Measurements from ENCODE around the gene FRAS1.

FRAS1 gene

DNA sequence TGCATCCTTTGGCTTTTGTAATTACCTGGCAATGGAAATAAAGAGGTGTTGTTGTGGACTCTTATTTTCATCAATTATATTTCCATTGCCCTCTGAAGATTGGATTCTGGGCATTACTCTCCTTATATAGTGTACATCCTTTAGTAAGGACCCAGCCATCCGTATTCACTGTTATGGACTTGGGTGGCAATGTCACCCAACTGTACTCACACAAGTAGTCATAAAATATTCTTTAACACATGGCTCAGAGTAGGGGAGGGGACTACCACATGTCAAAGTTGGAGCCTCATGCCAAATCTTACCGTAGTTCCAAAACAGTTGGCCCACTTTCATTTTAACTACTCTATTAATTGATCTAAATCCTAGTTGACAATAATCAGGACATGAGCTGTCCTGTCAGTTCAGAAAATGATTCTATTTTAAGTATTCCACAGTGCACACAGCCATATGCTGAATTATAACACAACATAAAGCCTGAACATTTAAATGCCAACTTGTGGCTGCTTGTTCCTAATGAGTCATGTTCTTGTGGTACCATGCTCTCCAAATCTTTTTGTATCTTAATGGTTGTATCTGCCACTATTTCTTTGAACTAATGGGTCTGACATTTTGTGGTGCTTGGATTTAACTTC, 4.9 kb downstream of the FRAS1 start:
- no peak overlapping the region for H3K9ac ChIP-seq (ENCODE audit: low read depth, low read length)
- peaks cover 11% of the 10 kb centered on the region for H3K4me1 ChIP-seq (ENCODE audit: control insufficient read depth, insufficient read depth, low read length)
- no peak overlapping the region for H3K4me3 ChIP-seq (ENCODE audit: low read length)
- no peak overlapping the region for H3K4me2 ChIP-seq (ENCODE audit: low read length)
- no peaks in the 10 kb centered on the region for H3K27me3 ChIP-seq (ENCODE audit: control insufficient read depth, insufficient read depth, low read length)
- H3K36me3 ChIP-seq (ENCODE audit: insufficient read depth, low read length) = no peaks in the 10 kb centered on the region
- no peaks in the 10 kb centered on the region for H3K9me3 ChIP-seq (replicated peaks; ENCODE audit: low read length)

DNA sequence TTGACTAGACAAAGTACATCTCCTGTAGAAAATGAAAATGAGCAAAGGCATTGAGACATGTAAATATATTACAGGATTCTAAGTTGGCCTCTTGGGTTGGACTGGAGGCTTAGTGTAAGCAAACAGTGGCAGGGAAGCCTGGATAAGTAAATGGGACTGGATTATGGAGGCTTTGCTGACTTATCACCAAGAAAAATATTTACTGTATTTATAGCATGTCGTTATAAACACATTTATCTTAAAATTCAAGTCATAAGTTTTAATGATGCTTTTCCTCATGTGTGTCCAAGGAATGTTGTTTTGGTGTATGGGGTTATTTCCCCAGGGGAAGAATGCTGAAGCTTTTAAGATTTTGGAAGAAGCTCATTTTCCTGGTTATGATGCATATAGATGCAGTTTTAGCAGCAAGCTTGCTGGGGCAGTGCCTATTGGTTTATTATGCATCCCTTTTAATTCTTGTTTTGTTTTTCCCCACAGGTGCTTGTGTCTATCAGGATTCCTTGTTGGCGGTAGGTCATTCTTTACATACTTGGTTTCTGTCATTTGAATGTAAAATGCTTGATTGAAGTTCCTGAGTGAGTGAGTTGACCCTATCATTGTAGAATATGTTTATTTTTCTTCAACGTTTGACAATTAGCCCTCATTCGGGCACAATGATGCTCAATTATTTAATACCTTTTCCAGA, 8.5 kb downstream of the FRAS1 start:
- Histone ChIP-seq H3K4me3 (ENCODE audit: low read length) (no peak overlapping the region), H3K4me2 (ENCODE audit: low read length) (no peak overlapping the region), H3K4me1 (ENCODE audit: control insufficient read depth, insufficient read depth, low read length) (peaks cover 3% of the 10 kb centered on the region), H3K9ac (ENCODE audit: low read depth, low read length) (no peak overlapping the region), H3K36me3 (ENCODE audit: insufficient read depth, low read length) (no peaks in the 10 kb centered on the region), H3K9me3 (replicated peaks; ENCODE audit: low read length) (no peaks in the 10 kb centered on the region), H3K27me3 (ENCODE audit: control insufficient read depth, insufficient read depth, low read length) (no peaks in the 10 kb centered on the region)

DNA sequence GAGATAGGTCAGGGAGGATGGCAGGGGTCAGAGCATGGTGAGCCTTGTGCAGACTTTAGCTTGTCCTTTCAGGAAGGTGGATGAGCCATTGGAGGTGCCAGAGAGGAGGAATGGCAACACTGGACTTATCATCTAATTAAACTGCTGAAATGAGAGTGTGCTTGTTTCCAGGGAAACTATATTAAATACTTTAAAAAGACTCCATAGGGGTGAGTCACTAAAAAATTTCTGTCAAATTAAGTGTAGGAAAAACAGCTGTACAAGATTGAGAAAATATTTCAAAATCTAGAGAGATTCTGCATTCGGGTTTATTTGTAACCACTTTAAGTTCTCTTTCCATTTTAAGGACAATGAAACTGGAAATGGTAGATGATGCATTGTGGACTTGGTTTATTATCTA, 11.4 kb downstream of the FRAS1 start:
- Histone ChIP-seq H3K9me3 (replicated peaks; ENCODE audit: low read length) (no peaks in the 10 kb centered on the region), H3K4me1 (ENCODE audit: control insufficient read depth, insufficient read depth, low read length) (peaks cover 3% of the 10 kb centered on the region), H3K4me2 (ENCODE audit: low read length) (no peak overlapping the region), H3K27me3 (ENCODE audit: control insufficient read depth, insufficient read depth, low read length) (no peaks in the 10 kb centered on the region), H3K9ac (ENCODE audit: low read depth, low read length) (no peak overlapping the region), H3K4me3 (ENCODE audit: low read length) (no peak overlapping the region), H3K36me3 (ENCODE audit: insufficient read depth, low read length) (no peaks in the 10 kb centered on the region)

DNA sequence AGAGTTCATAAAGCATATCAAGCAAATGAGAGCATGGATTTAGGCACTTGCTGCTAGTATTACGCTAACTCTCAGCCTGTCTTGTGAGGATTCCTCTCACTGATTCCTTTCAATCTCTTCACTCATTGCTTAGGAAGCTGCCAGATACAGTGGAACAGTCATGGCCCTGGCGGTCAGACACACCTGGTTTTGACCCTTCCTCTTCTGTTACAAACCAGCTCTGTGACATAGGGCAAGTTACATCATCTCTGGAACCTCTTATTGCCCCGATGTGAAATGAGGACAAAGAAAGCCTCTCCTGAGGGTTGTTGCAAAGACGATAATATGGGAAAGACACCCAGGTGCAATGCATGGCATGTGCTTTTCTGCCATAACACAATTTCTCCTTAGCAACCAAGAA, 12.2 kb downstream of the FRAS1 start:
- H3K9ac ChIP-seq (ENCODE audit: low read depth, low read length) = no peak overlapping the region
- no peaks in the 10 kb centered on the region for H3K9me3 ChIP-seq (replicated peaks; ENCODE audit: low read length)
- H3K27me3 ChIP-seq (ENCODE audit: control insufficient read depth, insufficient read depth, low read length) = no peaks in the 10 kb centered on the region
- H3K36me3 ChIP-seq (ENCODE audit: insufficient read depth, low read length) = no peaks in the 10 kb centered on the region
- peaks cover 3% of the 10 kb centered on the region for H3K4me1 ChIP-seq (ENCODE audit: control insufficient read depth, insufficient read depth, low read length)
- no peak overlapping the region for H3K4me3 ChIP-seq (ENCODE audit: low read length)
- H3K4me2 ChIP-seq (ENCODE audit: low read length) = no peak overlapping the region

DNA sequence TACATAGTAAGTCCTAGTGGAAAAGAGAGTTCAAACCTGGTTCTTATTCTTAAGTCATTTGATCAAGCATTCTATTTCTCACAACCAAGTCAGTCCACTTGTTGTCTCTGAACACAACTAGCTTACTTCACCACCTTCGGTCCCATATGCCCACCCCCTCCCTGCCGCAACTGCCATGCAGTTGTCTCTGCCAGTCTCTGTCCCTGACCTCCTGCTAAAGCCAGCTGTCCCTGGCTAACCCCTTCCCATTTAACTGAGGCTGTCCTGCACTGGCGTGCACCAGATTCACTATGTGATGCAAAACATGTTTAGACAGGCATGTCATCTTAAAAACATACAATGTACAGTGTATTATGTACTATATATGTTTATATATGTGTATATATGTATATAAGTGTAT, 12.7 kb downstream of the FRAS1 start:
- Histone ChIP-seq H3K9ac (ENCODE audit: low read depth, low read length) (no peak overlapping the region), H3K4me1 (ENCODE audit: control insufficient read depth, insufficient read depth, low read length) (peaks cover 3% of the 10 kb centered on the region), H3K4me2 (ENCODE audit: low read length) (no peak overlapping the region), H3K27me3 (ENCODE audit: control insufficient read depth, insufficient read depth, low read length) (no peaks in the 10 kb centered on the region), H3K4me3 (ENCODE audit: low read length) (no peak overlapping the region), H3K36me3 (ENCODE audit: insufficient read depth, low read length) (no peaks in the 10 kb centered on the region), H3K9me3 (replicated peaks; ENCODE audit: low read length) (no peaks in the 10 kb centered on the region)

DNA sequence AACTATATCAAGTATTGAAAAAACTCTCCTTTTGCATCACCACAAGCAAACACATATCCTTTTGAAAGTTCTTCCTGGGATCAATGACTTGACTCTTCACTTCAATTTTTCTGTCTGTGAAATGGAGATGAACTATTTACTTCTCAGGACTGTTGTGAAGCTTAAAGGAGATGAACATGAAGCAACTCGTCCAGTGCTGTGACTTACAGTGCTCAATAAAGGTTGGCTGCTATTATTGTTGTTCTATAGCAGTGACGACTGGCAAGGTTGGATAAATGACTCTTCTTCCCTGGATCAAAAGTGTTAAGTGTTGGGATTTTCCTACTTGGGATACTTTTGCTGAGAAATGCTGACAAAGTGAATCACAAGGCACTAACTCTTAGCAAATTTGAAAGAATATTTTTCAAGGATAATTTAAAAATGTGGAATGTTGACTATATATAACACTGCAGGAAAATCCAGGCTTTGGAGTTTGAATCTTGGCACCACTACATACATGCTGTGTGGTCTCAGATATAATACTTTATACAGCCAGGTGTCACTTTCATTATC, 13.7 kb downstream of the FRAS1 start:
- H3K4me1 ChIP-seq (ENCODE audit: control insufficient read depth, insufficient read depth, low read length) = peaks cover 3% of the 10 kb centered on the region
- no peaks in the 10 kb centered on the region for H3K9me3 ChIP-seq (replicated peaks; ENCODE audit: low read length)
- H3K9ac ChIP-seq (ENCODE audit: low read depth, low read length) = no peak overlapping the region
- H3K4me2 ChIP-seq (ENCODE audit: low read length) = no peak overlapping the region
- H3K4me3 ChIP-seq (ENCODE audit: low read length) = no peak overlapping the region
- no peaks in the 10 kb centered on the region for H3K27me3 ChIP-seq (ENCODE audit: control insufficient read depth, insufficient read depth, low read length)
- no peaks in the 10 kb centered on the region for H3K36me3 ChIP-seq (ENCODE audit: insufficient read depth, low read length)

DNA sequence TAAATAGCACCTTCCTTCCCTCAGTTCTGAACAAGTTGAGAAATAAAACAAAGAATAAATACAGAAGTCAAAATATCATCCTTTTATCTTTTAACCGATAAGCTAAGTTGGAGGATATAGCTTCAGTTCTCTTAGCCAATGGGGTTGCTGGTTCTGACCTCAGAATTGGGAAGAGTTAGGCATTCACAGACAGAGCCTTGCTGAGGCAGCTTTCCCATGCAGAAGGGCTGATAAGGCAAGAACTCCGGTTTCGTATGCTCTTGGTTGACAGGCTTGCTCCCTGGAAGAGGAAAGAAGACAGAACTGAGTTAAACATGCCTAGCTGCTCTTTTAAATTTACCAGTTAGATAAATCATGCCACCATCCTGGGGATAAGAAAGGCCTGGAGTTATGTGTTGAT, 17.6 kb downstream of the FRAS1 start:
- H3K4me1 ChIP-seq (ENCODE audit: control insufficient read depth, insufficient read depth, low read length) = no peaks in the 10 kb centered on the region
- no peaks in the 10 kb centered on the region for H3K36me3 ChIP-seq (ENCODE audit: insufficient read depth, low read length)
- H3K4me3 ChIP-seq (ENCODE audit: low read length) = no peak overlapping the region
- H3K9me3 ChIP-seq (replicated peaks; ENCODE audit: low read length) = no peaks in the 10 kb centered on the region
- no peak overlapping the region for H3K4me2 ChIP-seq (ENCODE audit: low read length)
- H3K9ac ChIP-seq (ENCODE audit: low read depth, low read length) = no peak overlapping the region
- H3K27me3 ChIP-seq (ENCODE audit: control insufficient read depth, insufficient read depth, low read length) = no peaks in the 10 kb centered on the region

DNA sequence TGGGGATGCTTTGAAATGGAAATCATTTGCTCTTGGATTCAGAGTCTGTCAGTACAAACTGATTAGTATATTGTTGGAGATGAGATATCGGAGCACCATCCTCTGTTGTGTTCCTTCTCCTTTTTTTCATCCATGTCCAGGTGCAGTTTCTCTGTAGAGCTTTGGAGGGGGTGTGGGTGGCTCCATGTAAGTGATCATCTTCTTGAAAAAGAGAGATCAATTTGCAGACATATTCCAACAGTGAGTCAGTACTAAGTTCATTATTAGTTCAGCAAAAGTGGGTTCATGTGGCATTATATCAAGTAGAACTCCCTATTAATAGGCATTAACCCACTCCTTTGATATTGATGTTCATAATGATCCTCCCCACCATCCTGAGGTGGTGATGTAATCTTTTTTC, 18.9 kb downstream of the FRAS1 start:
- H3K36me3 ChIP-seq (ENCODE audit: insufficient read depth, low read length) = no peaks in the 10 kb centered on the region
- no peak overlapping the region for H3K4me3 ChIP-seq (ENCODE audit: low read length)
- H3K27me3 ChIP-seq (ENCODE audit: control insufficient read depth, insufficient read depth, low read length) = no peaks in the 10 kb centered on the region
- H3K9ac ChIP-seq (ENCODE audit: low read depth, low read length) = no peak overlapping the region
- H3K4me1 ChIP-seq (ENCODE audit: control insufficient read depth, insufficient read depth, low read length) = no peaks in the 10 kb centered on the region
- no peaks in the 10 kb centered on the region for H3K9me3 ChIP-seq (replicated peaks; ENCODE audit: low read length)
- no peak overlapping the region for H3K4me2 ChIP-seq (ENCODE audit: low read length)

DNA sequence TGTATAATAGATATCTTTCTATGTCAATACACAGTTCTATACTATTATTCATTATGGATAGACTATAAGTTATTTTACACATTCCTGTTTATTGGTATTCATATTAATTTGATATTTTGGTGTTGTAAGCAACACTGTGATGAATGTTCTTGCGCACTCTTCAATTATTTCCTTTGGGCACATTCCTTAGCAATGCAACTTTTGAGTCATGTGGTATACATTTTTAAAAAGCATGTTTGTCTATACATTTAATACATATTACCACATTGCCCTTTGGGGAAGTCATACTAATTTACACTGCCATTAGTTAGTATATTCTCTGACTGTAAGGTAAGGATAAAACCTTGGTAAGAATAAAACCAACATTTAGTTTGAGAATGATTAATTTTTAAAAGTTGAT, 21.0 kb downstream of the FRAS1 start:
- Histone ChIP-seq H3K4me1 (ENCODE audit: control insufficient read depth, insufficient read depth, low read length) (no peaks in the 10 kb centered on the region), H3K4me3 (ENCODE audit: low read length) (no peak overlapping the region), H3K9ac (ENCODE audit: low read depth, low read length) (no peak overlapping the region), H3K9me3 (replicated peaks; ENCODE audit: low read length) (no peaks in the 10 kb centered on the region), H3K27me3 (ENCODE audit: control insufficient read depth, insufficient read depth, low read length) (no peaks in the 10 kb centered on the region), H3K4me2 (ENCODE audit: low read length) (no peak overlapping the region), H3K36me3 (ENCODE audit: insufficient read depth, low read length) (no peaks in the 10 kb centered on the region)

DNA sequence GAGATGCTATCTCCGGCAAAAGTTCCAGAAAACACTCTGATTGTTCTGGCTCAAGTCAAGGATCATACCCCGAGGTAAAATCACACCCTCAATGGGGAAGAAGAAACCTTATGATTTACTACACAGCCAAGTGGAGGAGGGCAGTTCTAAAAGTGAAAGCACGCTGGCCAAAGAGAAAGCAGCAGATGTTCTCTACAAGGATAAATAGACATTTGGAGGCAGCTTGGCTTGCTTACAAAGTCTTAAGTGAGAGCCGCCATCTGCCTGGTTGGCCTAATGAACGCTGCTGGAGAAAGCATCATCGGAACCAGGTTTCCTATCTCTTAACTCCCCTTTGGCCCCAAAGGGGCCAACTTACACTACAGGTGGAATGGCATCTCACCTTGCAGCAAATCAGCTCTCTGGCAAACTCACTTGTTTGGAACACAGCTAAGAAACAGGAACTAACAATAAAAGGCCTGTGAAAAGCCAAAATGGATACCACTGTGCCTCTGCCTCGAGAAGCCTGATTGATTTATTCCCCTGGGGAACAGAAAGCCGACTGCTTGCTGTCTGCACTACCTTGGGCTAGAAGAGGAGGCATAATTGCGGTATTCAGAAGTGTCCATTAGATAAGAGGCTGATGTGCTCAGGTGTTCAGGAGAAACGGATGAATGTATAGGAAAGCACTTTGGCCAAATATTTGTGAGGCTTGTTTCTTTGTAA, 22.8 kb downstream of the FRAS1 start:
- no peaks in the 10 kb centered on the region for H3K9me3 ChIP-seq (replicated peaks; ENCODE audit: low read length)
- no peaks in the 10 kb centered on the region for H3K4me1 ChIP-seq (ENCODE audit: control insufficient read depth, insufficient read depth, low read length)
- no peaks in the 10 kb centered on the region for H3K27me3 ChIP-seq (ENCODE audit: control insufficient read depth, insufficient read depth, low read length)
- no peak overlapping the region for H3K4me2 ChIP-seq (ENCODE audit: low read length)
- H3K4me3 ChIP-seq (ENCODE audit: low read length) = no peak overlapping the region
- H3K9ac ChIP-seq (ENCODE audit: low read depth, low read length) = no peak overlapping the region
- no peaks in the 10 kb centered on the region for H3K36me3 ChIP-seq (ENCODE audit: insufficient read depth, low read length)

DNA sequence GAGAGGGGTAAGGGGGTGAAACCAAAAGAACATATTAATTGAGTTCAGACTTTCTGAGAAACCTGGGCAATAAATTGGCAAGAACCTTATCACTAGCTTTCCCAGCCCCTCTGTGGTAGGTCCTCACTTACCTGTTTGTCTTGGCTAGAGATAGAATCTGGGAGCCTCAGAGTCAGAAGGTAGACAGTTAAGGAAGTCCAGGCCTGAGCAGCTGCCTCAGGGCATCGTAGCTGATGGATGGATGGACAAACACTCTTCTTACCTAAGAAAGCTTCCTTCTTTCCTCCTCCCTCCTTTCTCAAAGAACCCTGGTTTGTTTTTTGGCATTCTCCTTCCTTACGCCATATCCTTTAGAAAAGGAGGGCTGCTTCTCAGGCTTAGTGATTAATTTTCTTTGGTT, 24.4 kb downstream of the FRAS1 start:
- H3K4me2 ChIP-seq (ENCODE audit: low read length) = no peak overlapping the region
- H3K9me3 ChIP-seq (replicated peaks; ENCODE audit: low read length) = no peaks in the 10 kb centered on the region
- H3K9ac ChIP-seq (ENCODE audit: low read depth, low read length) = no peak overlapping the region
- H3K27me3 ChIP-seq (ENCODE audit: control insufficient read depth, insufficient read depth, low read length) = no peaks in the 10 kb centered on the region
- H3K36me3 ChIP-seq (ENCODE audit: insufficient read depth, low read length) = no peaks in the 10 kb centered on the region
- no peak overlapping the region for H3K4me3 ChIP-seq (ENCODE audit: low read length)
- H3K4me1 ChIP-seq (ENCODE audit: control insufficient read depth, insufficient read depth, low read length) = no peaks in the 10 kb centered on the region

All from skeletal muscle satellite cell (primary cell).